Mucosa of rectum (tissue), 2 donors: ENCODE results near the gene GLDN.

Experiments used
- H3K27ac ChIP-seq, 2 donors: one replicate each; pipeline ENCODE4 v1.7.0; 2013; ENCODE audit warnings: inconsistent platforms in 2 of 2, low read depth in 2 of 2, low read length in 2 of 2
- H3K27me3 ChIP-seq, 2 donors: one replicate each; pipeline ENCODE4 v1.7.0; 2013; ENCODE audit warnings: low read length in 2 of 2; ENCODE audit not compliant: control insufficient read depth in 2 of 2, insufficient read depth in 2 of 2
- H3K36me3 ChIP-seq, 2 donors: one replicate each; pipeline ENCODE4 v1.7.0; 2013; ENCODE audit warnings: low read length in 2 of 2; ENCODE audit not compliant: control insufficient read depth in 2 of 2, insufficient read depth in 2 of 2
- H3K4me1 ChIP-seq, 2 donors: one replicate each; pipeline ENCODE4 v1.7.0; 2013; ENCODE audit warnings: low read length in 2 of 2, mild to moderate bottlenecking in 1 of 2; ENCODE audit not compliant: control insufficient read depth in 2 of 2, insufficient read depth in 2 of 2
- H3K4me3 ChIP-seq, 2 donors: one replicate each; pipeline ENCODE4 v1.7.0; 2013; ENCODE audit warnings: low read length in 2 of 2
- H3K9ac ChIP-seq, 2 donors: one replicate each; pipeline ENCODE4 v1.7.0; 2013; ENCODE audit warnings: low read length in 2 of 2, low read depth in 1 of 2, mild to moderate bottlenecking in 1 of 2
- H3K9me3 ChIP-seq, 2 donors: one replicate each; pipeline ENCODE4 v1.7.0; 2013; ENCODE audit warnings: low read length in 2 of 2; ENCODE audit not compliant: control insufficient read depth in 2 of 2
- donor health status: healthy.
- donor health status: Normal muscosa, but diverticular disease.

GLDN gene

GRCh38 chr15:51321316-51321715 lies 20.1 kb upstream of the GLDN start:
- Histone ChIP-seq H3K4me3 (no peak overlapping the region), H3K9me3 (no peaks in the 10 kb centered on the region), H3K9ac (no peak overlapping the region), H3K36me3 (no peaks in the 10 kb centered on the region), H3K27ac (no peak overlapping the region), H3K27me3 (no peaks in the 10 kb centered on the region), H3K4me1 (no peaks in the 10 kb centered on the region)

DNA sequence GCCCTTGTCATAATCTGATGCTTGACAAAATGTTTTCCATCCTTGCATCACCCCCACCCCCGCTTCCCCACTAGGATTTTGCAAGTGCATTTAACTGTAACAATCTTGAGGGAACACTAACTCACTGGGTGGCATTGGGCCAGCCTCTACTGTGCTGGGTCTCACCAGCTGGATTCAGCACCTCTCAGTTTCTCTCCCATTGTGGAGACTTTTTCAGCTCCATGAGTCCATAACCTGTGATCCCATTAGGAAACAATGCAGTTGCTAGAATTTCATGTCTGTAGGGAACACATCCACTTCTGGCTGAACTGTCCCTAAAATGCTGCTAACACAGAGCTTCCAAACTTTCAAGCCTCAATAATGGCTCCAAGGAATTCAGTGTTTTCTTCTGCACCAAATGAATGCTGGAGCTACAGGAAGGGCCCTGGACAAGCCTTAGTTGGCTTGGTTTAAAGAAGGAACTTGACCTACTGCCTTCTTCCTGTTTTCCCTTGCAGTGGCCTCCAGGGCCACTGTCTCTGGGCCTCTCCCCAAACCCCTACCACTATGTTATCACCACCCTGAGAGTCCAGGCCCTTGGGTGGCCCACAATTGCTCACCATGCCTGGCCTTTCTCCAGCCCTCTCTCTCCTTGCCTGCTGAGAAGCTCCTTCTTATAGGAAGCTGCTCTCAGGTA lies 18.7 kb upstream of the GLDN start:
- H3K9ac ChIP-seq, result no peak overlapping the region
- H3K27me3 ChIP-seq, result no peaks in the 10 kb centered on the region
- peak overlapping the region in 1 of 2 donors; percentile 48 for H3K27ac ChIP-seq
- H3K9me3 ChIP-seq, result no peaks in the 10 kb centered on the region
- H3K4me1 ChIP-seq, result no peaks in the 10 kb centered on the region
- H3K36me3 ChIP-seq, result no peaks in the 10 kb centered on the region
- H3K4me3 ChIP-seq, result no peak overlapping the region

- H3K4me3 ChIP-seq, result no peak overlapping the region
- no peaks in the 10 kb centered on the region for H3K4me1 ChIP-seq
- H3K27ac ChIP-seq, result no peak overlapping the region
- no peak overlapping the region for H3K9ac ChIP-seq
- no peaks in the 10 kb centered on the region for H3K36me3 ChIP-seq
- no peaks in the 10 kb centered on the region for H3K9me3 ChIP-seq
- no peaks in the 10 kb centered on the region for H3K27me3 ChIP-seq
Observed at GRCh38 chr15:51323749-51324148, 17.7 kb upstream of the GLDN start.

GRCh38 chr15:51325167-51325566 lies 16.3 kb upstream of the GLDN start:
- H3K36me3 ChIP-seq, result no peaks in the 10 kb centered on the region
- H3K4me3 ChIP-seq, result no peak overlapping the region
- H3K27me3 ChIP-seq, result no peaks in the 10 kb centered on the region
- H3K4me1 ChIP-seq, result no peaks in the 10 kb centered on the region
- H3K9me3 ChIP-seq, result no peaks in the 10 kb centered on the region
- H3K27ac ChIP-seq, result no peak overlapping the region
- H3K9ac ChIP-seq, result no peak overlapping the region

DNA sequence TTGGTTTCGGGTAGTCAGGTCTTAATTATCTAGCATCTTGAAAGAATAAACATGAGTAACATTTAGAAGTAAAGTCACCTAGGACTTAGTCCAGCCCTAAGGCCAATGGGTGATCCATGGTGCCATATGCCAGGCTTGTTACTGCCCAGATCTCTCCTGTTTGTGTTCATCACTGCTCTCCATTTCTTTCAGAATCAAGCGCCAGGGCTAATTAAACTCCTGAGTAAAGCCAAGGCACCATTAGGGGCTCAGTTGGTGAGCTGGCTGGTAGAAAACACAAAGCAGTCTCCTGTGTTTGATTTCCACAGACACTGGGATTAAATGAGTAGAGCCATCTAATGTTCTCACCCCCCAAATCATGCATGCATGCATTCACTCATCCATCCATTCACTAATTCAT lies 14.4 kb upstream of the GLDN start:
- H3K27ac ChIP-seq, result no peak overlapping the region
- H3K36me3 ChIP-seq, result no peaks in the 10 kb centered on the region
- no peaks in the 10 kb centered on the region for H3K9me3 ChIP-seq
- H3K4me1 ChIP-seq, result no peaks in the 10 kb centered on the region
- no peak overlapping the region for H3K9ac ChIP-seq
- H3K27me3 ChIP-seq, result no peaks in the 10 kb centered on the region
- H3K4me3 ChIP-seq, result no peak overlapping the region

- H3K9me3 ChIP-seq, result no peaks in the 10 kb centered on the region
- no peak overlapping the region for H3K4me3 ChIP-seq
- H3K36me3 ChIP-seq, result no peaks in the 10 kb centered on the region
- no peak overlapping the region for H3K9ac ChIP-seq
- no peak overlapping the region for H3K27ac ChIP-seq
- peaks cover 3 to 5% of the 10 kb centered on the region in 2 donors for H3K4me1 ChIP-seq
- no peaks in the 10 kb centered on the region for H3K27me3 ChIP-seq
Observed at GRCh38 chr15:51328926-51329325, 12.5 kb upstream of the GLDN start.

- Histone ChIP-seq H3K27ac (no peak overlapping the region), H3K4me3 (no peak overlapping the region), H3K36me3 (no peaks in the 10 kb centered on the region), H3K4me1 (peaks cover 11 to 23% of the 10 kb centered on the region in 2 donors), H3K27me3 (no peaks in the 10 kb centered on the region), H3K9me3 (no peaks in the 10 kb centered on the region), H3K9ac (no peak overlapping the region)
Observed at GRCh38 chr15:51331141-51331540, 10.3 kb upstream of the GLDN start.

DNA sequence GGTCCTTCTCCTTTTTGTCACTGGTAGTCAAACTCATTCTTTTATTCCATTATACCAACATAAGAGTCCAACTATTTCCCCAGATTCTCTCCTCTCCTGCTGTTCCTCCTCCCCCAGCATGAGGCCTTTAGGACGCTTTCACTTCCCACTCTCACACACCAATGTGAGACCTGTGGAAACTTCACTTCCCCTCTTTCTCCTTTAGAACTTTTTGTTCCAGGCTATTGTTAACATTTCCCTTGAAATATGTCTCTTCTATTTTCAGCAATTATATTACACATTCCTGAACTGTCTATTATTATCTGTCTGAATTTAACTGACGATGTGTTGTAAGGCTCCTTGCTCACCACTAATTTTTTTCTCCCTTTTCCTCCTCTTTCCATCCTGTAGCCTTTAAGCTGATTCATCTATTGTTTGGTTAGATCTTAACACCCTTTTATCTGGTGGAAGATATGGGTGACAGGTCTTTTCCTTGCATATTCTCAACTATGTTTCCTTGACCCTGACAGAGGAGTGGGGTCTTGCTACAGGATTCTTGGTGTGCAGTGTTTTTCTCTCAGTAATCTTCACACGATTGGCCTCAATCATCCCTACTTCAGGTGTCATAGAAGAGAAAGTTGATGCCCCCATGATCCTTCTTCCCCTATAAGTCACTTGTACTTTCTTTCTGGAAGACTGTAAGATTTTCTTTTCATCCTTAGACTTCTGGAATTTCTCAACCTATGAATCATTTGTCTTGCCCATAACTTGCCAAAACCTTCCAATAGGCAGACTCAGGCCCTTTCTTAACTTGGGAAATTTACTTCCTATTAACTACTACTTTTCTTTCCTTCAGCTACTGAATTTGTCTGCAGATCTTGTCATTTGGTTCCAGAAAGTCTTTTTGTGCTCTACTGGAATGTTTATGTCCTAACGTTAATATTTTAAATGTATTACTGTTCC lies 9.0 kb upstream of the GLDN start:
- Histone ChIP-seq H3K36me3 (no peaks in the 10 kb centered on the region), H3K27me3 (no peaks in the 10 kb centered on the region), H3K27ac (no peak overlapping the region), H3K4me1 (peaks cover 12 to 26% of the 10 kb centered on the region in 2 donors), H3K4me3 (no peak overlapping the region), H3K9ac (no peak overlapping the region), H3K9me3 (no peaks in the 10 kb centered on the region)

GRCh38 chr15:51333571-51333970 lies 7.9 kb upstream of the GLDN start:
- Histone ChIP-seq H3K9ac (no peak overlapping the region), H3K4me3 (no peak overlapping the region), H3K36me3 (no peaks in the 10 kb centered on the region), H3K4me1 (peaks cover 12 to 26% of the 10 kb centered on the region in 2 donors), H3K27me3 (no peaks in the 10 kb centered on the region), H3K9me3 (no peaks in the 10 kb centered on the region), H3K27ac (peak overlapping the region in 1 of 2 donors; percentile 67)

GRCh38 chr15:51334011-51334451 lies 7.4 kb upstream of the GLDN start:
- Histone ChIP-seq H3K4me1 (peaks cover 12 to 26% of the 10 kb centered on the region in 2 donors), H3K27me3 (no peaks in the 10 kb centered on the region), H3K36me3 (no peaks in the 10 kb centered on the region), H3K9ac (no peak overlapping the region), H3K27ac (peak overlapping the region; percentile 43 to 67), H3K4me3 (no peak overlapping the region), H3K9me3 (no peaks in the 10 kb centered on the region)
